Vagina (tissue), 2 donors: ENCODE data around the gene P4HA2.

Experiments
- CTCF ChIP-seq, 3 experiments: fragments of 450-650 bp in 2 of 3; fragments of 200-600 bp in 1 of 3; sonication (generic) in 1 of 3; IDR thresholded peaks; one replicate each; pipeline ENCODE4 v1.5.1; 2017 to 2019; ENCODE audit warnings: antibody characterized with exemption in 3 of 3, mild to moderate bottlenecking in 2 of 3, moderate library complexity in 2 of 3
- POLR2A ChIP-seq, 2 donors: fragments of 450-650 bp; IDR thresholded peaks; one replicate each; pipeline ENCODE4 v1.6.1; 2017; ENCODE audit warnings: antibody characterized with exemption in 2 of 2, mild to moderate bottlenecking in 2 of 2, moderate library complexity in 2 of 2
- POLR2AphosphoS5 ChIP-seq, 2 donors: sonication (generic); formaldehyde crosslinking; IDR thresholded peaks; one replicate each; pipeline ENCODE4 v1.9.0; 2017; ENCODE audit warnings: antibody characterized with exemption in 2 of 2, mild to moderate bottlenecking in 2 of 2, low read depth in 1 of 2; ENCODE audit not compliant: insufficient read depth in 1 of 2

GRCh38 chr5:132266836-132267160, 39.1 kb upstream of the P4HA2 start:
- no peak for TF ChIP-seq POLR2A (IDR thresholded peaks at IDR 0.05)
- no peak for TF ChIP-seq CTCF (IDR thresholded peaks at IDR 0.05)
- no peak for TF ChIP-seq POLR2AphosphoS5 (IDR thresholded peaks at IDR 0.05; ENCODE audit: insufficient read depth in 1 of 2, low read depth in 1 of 2)
